K562 treated with DMSO at 1 percent for 12 hours (cell line): ENCODE data around the gene TICAM1. TPM values are rescaled to one million over a fixed set of nuclear protein-coding genes. Genes with fewer than 3 reads are reported as not detected.

Source experiments
- total RNA-seq: library from RNA; unstranded; fragments of 300-600 nt; gene quantifications from 2 replicates; pipeline ENCODE4 v1.2.3, GENCODE V29; 2022; ENCODE audit not compliant: insufficient read depth

Gene TICAM1
- total RNA-seq = 6.3 and 12.2 TPM in 2 replicates

DNA sequence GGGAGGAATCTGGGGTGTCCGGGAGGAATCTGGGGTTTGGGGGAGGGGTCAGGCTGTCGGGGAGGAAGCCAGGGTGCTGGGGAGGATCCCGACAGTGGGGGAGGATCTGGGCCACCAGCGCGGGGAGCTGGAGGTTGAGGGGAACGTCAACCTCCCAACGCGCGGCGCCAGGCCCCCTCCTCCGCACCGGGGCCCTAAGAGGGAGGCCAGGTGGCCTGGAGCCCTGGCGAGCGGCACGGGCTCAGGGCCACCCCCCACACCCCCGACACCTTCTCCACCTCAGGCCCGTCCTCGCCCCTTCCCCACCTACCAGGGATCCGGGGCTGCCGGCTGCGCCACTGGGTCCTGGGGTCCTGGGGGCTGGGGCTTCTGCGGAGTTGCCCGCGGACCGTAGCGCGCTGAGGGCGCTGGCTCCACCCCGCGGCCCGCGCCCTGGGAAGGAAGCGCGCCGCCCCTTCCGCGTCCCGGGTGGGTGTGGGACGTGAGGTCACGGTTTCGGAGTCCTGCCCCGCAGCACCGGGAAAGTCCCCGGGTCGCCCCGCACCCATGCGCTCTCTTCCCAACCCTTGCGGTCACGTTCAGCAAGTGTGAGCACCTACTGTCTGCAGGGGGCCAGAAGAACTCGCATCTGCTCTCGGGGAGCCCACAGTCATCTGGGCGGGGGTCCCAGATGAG, at the start of gene TICAM1:
TICAM1 (minus strand) TSS at position 409 of the 675 bp plus-strand sequence. CDS start 13,335 bp downstream, outside the sequence.

DNA sequence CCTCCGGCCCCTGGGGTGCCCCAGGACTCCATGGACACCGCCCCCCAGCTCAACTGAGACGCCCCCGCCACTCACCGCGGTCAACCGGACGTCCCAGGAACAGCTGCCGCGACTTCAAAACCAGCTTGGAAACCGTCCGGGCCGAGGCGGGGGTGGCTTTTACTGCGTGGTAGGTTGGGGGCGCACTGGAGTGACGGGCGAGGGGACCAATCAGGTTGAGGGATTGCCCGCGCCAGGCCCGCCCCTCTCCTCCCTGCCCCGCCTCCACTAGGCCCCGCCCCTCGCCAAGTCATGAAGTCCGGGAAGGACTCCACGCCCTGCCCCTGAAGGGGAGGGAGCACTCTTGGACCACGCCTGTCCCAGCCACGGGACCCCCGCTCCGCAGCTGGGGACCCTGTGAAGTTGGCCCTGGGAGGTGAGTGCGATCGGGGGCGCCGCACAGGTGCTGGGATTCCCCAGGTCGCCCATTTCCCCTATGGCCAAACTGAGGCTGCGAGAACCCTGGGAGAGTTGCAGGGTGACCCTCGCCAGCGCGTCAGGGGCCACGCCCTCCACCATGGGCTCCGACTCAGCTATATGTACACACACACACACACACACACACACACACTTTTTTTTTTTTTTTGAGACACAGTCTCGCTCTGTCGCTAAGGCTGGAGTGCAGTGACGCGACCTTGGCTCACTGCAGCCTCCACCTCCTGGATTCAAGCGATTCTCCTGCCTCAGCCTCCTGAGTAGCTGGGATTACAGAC, 36.2 kb upstream of the TICAM1 start, which contains the start of gene PLIN3:
PLIN3 (minus strand) TSS at position 134 of the 752 bp plus-strand sequence. CDS start 6,273 bp downstream, outside the sequence.

GRCh38 chr19:4791183-4792018, 40.1 kb downstream of the TICAM1 start, which contains the start of gene FEM1A:
FEM1A (plus strand) TSS chr19:4791734; CDS start chr19:4791855, 121 bp downstream.

Other genes with a start within 250 kb of the TICAM1 start
- gene TNFAIP8L1, start 192.2 kb downstream of the TICAM1 start, total RNA-seq = 10.0 and 14.8 TPM in 2 replicates
- 289 and 338 TPM in 2 replicates for gene MYDGF, start 161.4 kb downstream of the TICAM1 start, total RNA-seq
- 21.4 and 59.0 TPM in 2 replicates for gene DPP9, start 107.9 kb downstream of the TICAM1 start, total RNA-seq
- gene FEM1A, start 40.0 kb downstream of the TICAM1 start, total RNA-seq = 1.7 and 4.1 TPM in 2 replicates
- 99.2 and 99.6 TPM in 2 replicates for gene PLIN3, start 36.0 kb upstream of the TICAM1 start, total RNA-seq
- gene ARRDC5, start 71.2 kb upstream of the TICAM1 start, total RNA-seq = not detected in 2 replicates
- 14.8 and 30.4 TPM in 2 replicates for gene UHRF1, start 77.8 kb upstream of the TICAM1 start, total RNA-seq
- gene KDM4B, start 137.4 kb upstream of the TICAM1 start, total RNA-seq = 17.0 and 34.0 TPM in 2 replicates